ENCODE measurements around the gene PRKCB. TPM values are rescaled to one million over a fixed set of nuclear protein-coding genes. Genes with fewer than 3 reads are reported as not detected.

The PRKCB gene
- total and polyA plus RNA-seq, 2 donors from 2014 or later, result 0.62 to 17.8 TPM

GRCh38 chr16:24041834-24042631 is 206.2 kb downstream of the PRKCB start:
- no peaks in the 10 kb centered on the region for H3K9me3 ChIP-seq (ENCODE audit: control insufficient read depth in 2 of 3, insufficient read depth in 1 of 3, low read length in 3 of 3)
- no peaks in the 10 kb centered on the region for H3K4me1 ChIP-seq (ENCODE audit: control insufficient read depth in 2 of 3, insufficient read depth in 2 of 3, low read depth in 1 of 3, low read length in 3 of 3)
- FAIRE-seq (no peak), DNase-seq (peak in 4 of 5 donors; percentile 61 to 72 (median 66))
- intact Hi-C loops (cut with DNase I), result no loop called here
- no peaks in the 10 kb centered on the region for H3K36me3 ChIP-seq (ENCODE audit: control insufficient read depth in 2 of 3, insufficient read depth in 3 of 3, low read length in 3 of 3)
- no peak overlapping the region for H3K9ac ChIP-seq (ENCODE audit: low read length in 3 of 3)
- TF ChIP-seq CTCF (IDR thresholded peaks at IDR 0.05; ENCODE audit: borderline replicate concordance, extremely low read depth, insufficient read depth), result peak; percentile 59
- H3K27me3 ChIP-seq (ENCODE audit: control insufficient read depth, insufficient read depth, low read length), result peaks cover 2% of the 10 kb centered on the region
- H3K4me3 ChIP-seq (ENCODE audit: low read length in 3 of 3), result no peak overlapping the region
- no peak overlapping the region for H3K27ac ChIP-seq (ENCODE audit: low read depth in 2 of 2, low read length in 2 of 2)

- Histone ChIP-seq H3K27me3 (ENCODE audit: control insufficient read depth, insufficient read depth, low read length) (peaks cover 2% of the 10 kb centered on the region), H3K9ac (ENCODE audit: low read length in 3 of 3) (no peak overlapping the region), H3K27ac (ENCODE audit: low read depth in 2 of 2, low read length in 2 of 2) (no peak overlapping the region), H3K4me1 (ENCODE audit: control insufficient read depth in 2 of 3, insufficient read depth in 2 of 3, low read depth in 1 of 3, low read length in 3 of 3) (no peaks in the 10 kb centered on the region), H3K9me3 (ENCODE audit: control insufficient read depth in 2 of 3, insufficient read depth in 1 of 3, low read length in 3 of 3) (no peaks in the 10 kb centered on the region), H3K36me3 (ENCODE audit: control insufficient read depth in 2 of 3, insufficient read depth in 3 of 3, low read length in 3 of 3) (no peaks in the 10 kb centered on the region), H3K4me3 (ENCODE audit: low read length in 3 of 3) (no peak overlapping the region)
- no peak for FAIRE-seq
- intact Hi-C loops (cut with DNase I), result no loop called here
- TF ChIP-seq CTCF (IDR thresholded peaks at IDR 0.05; ENCODE audit: borderline replicate concordance, extremely low read depth, insufficient read depth), result no peak
- DNase-seq, result no peak
Measured at GRCh38 chr16:24044467-24044866, 208.7 kb downstream of the PRKCB start.

- FAIRE-seq, result no peak
- intact Hi-C loops (cut with DNase I), result no loop called here
- H3K27ac ChIP-seq (ENCODE audit: low read depth in 2 of 2, low read length in 2 of 2), result no peak overlapping the region
- TF ChIP-seq CTCF (IDR thresholded peaks at IDR 0.05; ENCODE audit: borderline replicate concordance, extremely low read depth, insufficient read depth), result no peak
- H3K4me3 ChIP-seq (ENCODE audit: low read length in 3 of 3), result no peak overlapping the region
- H3K9me3 ChIP-seq (ENCODE audit: control insufficient read depth in 2 of 3, insufficient read depth in 1 of 3, low read length in 3 of 3), result no peaks in the 10 kb centered on the region
- H3K9ac ChIP-seq (ENCODE audit: low read length in 3 of 3), result no peak overlapping the region
- H3K4me1 ChIP-seq (ENCODE audit: control insufficient read depth in 2 of 3, insufficient read depth in 2 of 3, low read depth in 1 of 3, low read length in 3 of 3), result no peaks in the 10 kb centered on the region
- peaks cover 2% of the 10 kb centered on the region for H3K27me3 ChIP-seq (ENCODE audit: control insufficient read depth, insufficient read depth, low read length)
- no peaks in the 10 kb centered on the region for H3K36me3 ChIP-seq (ENCODE audit: control insufficient read depth in 2 of 3, insufficient read depth in 3 of 3, low read length in 3 of 3)
- DNase-seq, result peak in 4 of 5 donors; percentile 31 to 48 (median 37)
Measured at GRCh38 chr16:24045641-24046040, 209.9 kb downstream of the PRKCB start.

Measured in kidney (tissue), 14 donors.